NK-92 (cell line): Measurements from ENCODE around the gene IL12A.

ENCODE experiments used
- DNase-seq: peaks from one replicate; lab custom pipeline; 2025; ENCODE audit not compliant: unreplicated experiment; lab: John Stamatoyannopoulos, UW

Gene IL12A

GRCh38 chr3:159989973-159990846, 1.6 kb downstream of the IL12A start:
- no peak for DNase-seq

- DNase-seq = no peak
Measured at GRCh38 chr3:159991591-159991990, 3.0 kb downstream of the IL12A start.

DNA sequence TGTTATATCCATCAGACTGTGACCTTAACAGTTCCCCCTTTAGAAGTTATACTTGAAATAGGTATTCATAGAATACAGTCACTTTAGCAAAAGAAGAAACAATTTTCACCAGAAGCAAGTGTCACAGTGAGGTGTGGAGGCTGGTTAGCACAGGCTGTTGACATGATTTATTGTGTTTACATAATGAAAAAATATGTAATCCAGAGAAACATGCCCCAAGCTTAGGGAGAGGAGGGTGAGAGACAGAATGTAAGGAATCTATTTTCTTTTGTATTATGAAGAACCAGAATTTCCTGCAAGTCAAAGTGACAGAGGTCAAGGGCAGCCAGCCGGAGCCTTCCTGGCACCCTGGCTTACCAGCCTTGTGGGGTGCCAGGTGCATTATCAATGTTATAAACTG, 4.0 kb downstream of the IL12A start:
- no peak for DNase-seq

DNA sequence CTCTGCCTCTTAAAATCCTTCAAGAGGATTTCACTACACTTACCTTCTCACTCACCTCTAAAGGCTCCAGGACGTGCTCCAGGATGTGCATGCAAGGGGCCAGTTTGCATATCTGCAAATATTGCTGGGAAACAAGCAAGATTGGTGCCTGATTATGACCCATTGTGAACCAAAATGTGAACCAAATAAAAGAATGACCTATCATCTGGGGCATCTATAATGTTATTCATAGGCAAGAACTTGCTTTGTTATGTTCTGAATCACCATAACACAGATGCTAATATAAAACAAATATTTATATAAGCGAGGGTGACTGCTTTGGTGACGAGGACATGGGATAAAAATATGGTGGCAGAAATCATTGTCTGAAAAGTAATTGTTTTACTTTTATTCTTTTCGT, 5.5 kb downstream of the IL12A start:
- no peak for DNase-seq

DNA sequence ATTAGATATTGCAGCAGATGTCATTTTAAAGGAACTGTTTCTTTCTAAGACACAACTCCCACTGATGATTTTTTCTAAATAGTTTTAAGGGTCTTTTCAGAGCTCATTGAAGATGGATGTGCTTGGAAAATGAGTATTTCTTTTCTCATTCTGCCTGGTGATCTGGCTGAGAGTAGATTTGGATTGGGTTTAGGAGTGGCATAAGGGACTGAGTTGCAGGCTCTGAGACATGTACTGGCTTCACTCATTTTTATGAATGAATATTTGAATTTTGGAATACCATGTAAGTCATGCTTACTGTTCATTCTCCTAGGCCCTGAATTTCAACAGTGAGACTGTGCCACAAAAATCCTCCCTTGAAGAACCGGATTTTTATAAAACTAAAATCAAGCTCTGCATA, 6.5 kb downstream of the IL12A start:
- no peak for DNase-seq

- DNase-seq = no peak
Measured at GRCh38 chr3:159996018-159996417, 7.4 kb downstream of the IL12A start.

DNA sequence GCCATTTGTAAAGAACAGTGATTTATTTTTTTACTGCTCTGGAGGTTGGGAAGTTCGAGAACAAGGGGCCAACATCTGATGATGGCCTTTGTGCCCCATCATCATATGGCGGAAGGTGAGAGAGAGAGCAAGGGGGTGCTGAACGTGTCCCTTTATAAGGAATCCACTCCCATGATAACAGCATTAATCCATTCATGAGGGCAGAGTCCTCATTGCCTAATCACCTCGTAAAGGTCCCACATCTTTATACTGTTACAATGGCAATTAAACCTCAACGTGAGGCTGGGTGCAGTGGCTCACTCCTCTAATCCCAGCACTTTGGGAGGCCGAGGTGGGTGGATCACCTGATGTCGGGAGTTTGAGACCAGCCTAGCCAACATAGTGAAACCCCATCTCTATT, 8.3 kb downstream of the IL12A start:
- no peak for DNase-seq

DNA sequence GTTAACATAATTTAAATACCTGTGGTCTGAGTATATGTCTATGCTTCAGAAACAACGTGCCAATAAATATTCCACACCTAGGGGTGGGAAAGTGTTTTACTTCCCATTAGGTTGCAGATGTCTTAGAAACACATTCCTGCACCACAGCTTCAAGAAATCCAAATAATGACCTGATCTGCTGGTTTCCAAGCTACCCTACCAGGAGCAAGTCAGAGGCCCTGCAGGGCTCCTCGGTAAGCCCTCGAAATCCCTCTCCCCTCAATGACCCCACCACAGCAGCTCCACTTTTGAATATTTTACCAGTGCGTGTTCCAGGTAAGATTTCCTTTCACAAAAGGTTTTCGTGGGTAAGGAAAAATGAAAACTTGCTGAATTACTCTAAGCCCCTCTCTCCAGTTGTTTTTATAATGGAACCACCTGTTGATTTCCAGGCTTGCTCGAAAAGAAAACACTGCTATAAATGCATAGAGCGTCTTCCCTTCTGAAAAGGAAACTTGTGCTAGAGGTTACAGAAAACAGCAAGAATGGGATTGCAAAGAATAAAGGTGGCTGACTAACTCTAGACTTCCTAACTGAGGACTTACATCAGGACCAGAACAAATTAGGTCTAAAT, 12.6 kb downstream of the IL12A start:
- no peak for DNase-seq

DNA sequence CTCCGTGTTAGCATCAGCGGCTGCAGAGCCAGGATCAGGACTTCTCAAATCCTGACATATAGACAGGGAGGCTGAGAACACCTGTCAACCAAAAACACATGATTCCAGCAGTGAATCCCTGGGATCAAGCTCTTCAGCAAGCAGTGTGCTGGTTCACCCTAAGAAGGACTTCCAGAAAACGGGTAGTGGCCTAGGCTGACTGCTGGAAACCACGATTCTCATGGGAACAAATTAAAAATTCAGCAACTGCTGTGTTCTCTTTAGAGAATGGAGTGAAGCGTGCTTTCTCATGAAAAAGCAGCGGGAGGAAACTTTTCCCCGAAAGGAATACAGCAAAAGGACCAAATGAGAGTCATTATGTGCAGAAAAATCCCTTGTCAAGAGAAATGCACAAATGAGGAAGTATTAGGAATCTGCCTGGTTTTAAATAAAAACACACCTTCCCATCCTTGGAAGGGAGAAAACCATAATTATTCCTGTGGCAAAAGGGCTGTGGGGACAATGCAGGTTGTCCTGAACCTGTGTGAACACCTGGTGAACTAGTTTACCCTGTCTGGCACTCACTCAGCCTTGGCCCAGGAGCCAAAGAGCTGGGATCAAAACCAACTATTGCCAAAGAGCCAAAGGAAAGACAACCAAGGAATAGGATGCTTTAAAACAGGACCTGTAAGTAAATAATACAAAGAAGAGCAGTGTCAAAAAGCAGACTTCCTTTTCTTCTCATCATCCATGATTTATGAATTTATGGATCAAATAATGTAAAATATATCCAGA, 13.4 kb downstream of the IL12A start:
- DNase-seq = no peak

- DNase-seq = no peak
Measured at GRCh38 chr3:160003520-160004128, 15.0 kb downstream of the IL12A start.

- no peak for DNase-seq
Measured at GRCh38 chr3:160005004-160005403, 16.4 kb downstream of the IL12A start.

GRCh38 chr3:160006282-160007163, 17.9 kb downstream of the IL12A start:
- no peak for DNase-seq

DNA sequence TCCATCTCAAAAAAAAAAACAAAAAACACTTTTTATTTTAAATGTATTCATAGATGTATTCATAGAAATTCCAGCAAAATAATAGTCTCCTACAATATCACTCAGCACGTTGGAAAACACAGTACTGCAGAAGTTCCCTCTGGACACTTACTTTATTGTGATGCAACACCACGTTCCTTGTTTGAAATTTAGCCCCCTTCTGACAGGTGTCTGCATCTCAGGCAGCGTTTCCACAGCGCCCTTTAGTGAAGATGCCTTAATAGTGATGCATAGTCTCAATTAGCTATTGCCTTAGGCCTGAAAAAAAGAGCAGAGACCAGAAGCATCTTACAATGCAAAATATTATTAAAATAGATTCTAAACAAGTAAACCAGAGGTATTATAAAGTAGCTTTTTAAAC, 20.3 kb downstream of the IL12A start:
- DNase-seq = no peak

GRCh38 chr3:160009525-160009924, 20.9 kb downstream of the IL12A start:
- DNase-seq = no peak

- DNase-seq = no peak
Measured at GRCh38 chr3:160010578-160010977, 21.9 kb downstream of the IL12A start.

DNA sequence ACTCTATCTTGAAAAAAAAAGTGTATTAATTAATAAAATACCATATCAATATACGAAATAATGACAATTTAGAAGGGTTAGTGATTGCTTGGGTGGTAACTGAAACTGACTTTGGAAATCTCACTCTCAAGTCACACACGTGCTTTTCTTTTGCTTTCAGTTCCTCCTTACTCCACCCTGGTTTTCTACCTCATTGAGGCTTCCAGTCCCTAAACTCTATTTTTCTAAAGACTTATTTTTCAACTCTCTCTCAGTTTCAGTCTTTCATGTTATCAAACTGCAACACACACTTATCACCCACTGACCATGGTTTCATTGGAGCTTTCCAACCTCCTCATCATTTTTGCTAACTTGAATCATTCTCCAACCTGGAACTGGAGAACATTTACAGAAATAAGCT, 23.5 kb downstream of the IL12A start:
- no peak for DNase-seq

DNA sequence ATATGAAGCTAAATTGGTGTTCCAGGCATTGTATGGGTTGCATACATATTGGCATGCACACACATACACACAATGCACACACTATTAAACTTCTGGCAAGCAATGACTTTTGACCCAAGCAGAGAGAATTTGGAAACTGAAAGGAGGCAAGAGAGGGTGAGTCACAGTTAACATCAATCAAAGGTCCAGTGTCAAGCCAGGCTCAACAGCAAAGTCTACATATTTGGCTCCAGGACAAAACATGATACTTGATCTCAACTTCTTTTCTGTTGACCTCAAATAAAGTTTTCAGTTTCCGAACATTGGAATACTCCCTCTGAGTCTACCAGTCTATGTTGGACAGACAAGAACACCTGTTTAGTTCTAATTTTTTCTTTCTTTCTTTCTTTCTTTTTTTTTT, 28.3 kb downstream of the IL12A start:
- no peak for DNase-seq

DNA sequence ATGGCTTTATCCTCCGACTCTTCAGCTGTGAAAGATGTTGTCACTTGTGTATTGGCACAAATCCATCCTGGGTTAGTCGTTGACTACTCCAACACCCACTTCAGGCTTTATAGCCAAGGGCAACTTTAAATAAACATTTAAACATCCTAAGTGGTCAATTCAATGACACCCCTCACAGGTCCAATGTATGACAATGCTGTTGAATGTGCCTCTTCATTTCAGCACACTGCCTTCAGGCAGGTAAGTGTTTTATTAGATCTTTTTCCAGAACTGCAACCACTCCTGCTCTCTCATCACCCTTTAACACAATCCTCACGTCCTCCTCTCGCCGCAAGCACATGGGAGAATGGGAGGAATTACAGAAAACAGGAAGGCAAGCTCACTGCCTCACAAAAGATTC, 30.3 kb downstream of the IL12A start:
- no peak for DNase-seq

DNA sequence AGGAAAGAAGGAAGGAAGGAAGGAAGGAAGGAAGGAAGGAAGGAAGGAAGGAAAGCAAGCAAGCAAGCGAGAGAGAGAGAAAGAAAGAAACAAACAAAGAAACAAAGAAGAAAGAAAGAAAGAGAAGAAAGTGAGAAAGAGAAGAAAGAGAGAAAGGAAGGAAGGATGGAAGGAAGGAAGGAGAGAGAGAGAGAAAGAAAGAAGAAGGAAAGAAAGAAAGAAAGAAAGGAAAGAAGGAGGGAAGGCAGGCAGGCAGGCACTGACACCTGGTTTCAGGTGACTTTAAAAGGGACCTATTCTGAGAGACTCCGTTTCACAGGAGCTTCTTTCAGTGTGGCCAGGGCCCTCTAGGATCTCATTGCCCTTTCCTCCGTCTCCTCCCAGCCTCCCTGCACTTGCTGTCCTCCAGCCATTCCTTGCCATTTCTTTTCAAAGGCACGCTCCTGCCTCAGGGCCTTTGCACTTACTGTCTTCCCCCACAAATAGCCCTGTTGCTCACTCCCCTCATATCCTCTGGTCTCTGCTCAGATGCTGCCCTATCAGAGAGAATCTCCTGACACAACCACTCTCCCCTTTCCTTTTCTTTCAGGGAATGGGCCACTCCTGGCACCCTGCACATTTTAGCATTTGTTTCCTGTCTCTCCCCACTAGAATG, 31.5 kb downstream of the IL12A start:
- no peak for DNase-seq

DNA sequence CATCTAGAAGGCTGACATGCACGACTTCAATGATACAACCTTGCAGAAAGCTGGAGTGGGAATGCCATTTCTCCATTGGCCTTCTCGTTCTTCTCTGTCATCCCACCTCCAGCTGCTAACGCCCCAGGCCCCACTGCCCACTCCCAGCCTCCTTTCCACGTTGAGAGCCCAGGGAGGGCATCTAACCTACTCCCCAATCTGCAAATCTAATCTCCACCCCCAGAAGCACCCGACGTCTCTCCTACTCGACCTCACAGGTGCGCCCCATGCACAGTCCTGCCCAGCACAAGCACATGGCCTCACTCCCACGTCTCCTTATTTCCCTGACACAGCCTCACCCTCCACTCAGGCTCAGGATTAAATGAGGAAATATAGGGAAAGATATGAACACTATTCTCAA, 33.4 kb downstream of the IL12A start:
- no peak for DNase-seq
